CD14-positive monocyte (primary cell): ENCODE results near the gene COLQ. TPM values are rescaled to one million over a fixed set of nuclear protein-coding genes. Genes with fewer than 3 reads are reported as not detected.

Source experiments
- DNase-seq, 3 donors: peaks; one replicate each; pipeline ENCODE4 v3.0.0-alpha.2; 2011 to 2022
- H2AFZ ChIP-seq: 2 replicates; pipeline ENCODE4 v1.6.0; 2012; ENCODE audit warnings: mild to moderate bottlenecking, low read depth, low read length, inconsistent platforms; ENCODE audit not compliant: insufficient read depth, poor library complexity, severe bottlenecking
- H3K27ac ChIP-seq, 2 donors: 1 replicate in 1 of 2; 2 replicates in 1 of 2; pipeline ENCODE4 v1.5.1; 2012 to 2013; ENCODE audit warnings: low read length in 2 of 2, control low read depth in 1 of 2, inconsistent platforms in 1 of 2, low read depth in 1 of 2, mild to moderate bottlenecking in 1 of 2
- H3K27me3 ChIP-seq, 2 donors: one replicate each; pipeline versions ENCODE4 v1.6.0 to v1.6.1; 2011 to 2013; ENCODE audit warnings: low read length in 2 of 2; ENCODE audit not compliant: control insufficient read depth in 2 of 2, insufficient read depth in 2 of 2
- H3K36me3 ChIP-seq, 2 donors: replicated peaks in 1 of 2; 1 replicate in 1 of 2; 2 replicates in 1 of 2; pipeline versions ENCODE4 v1.5.1 to v1.6.1; 2012 to 2013; ENCODE audit warnings: low read length in 2 of 2, control low read depth in 1 of 2, inconsistent platforms in 1 of 2, mild to moderate bottlenecking in 1 of 2; ENCODE audit not compliant: insufficient read depth in 2 of 2, control insufficient read depth in 1 of 2
- H3K4me1 ChIP-seq, 2 donors: 1 replicate in 1 of 2; 2 replicates in 1 of 2; pipeline versions ENCODE4 v1.5.1 to v1.6.1; 2012 to 2013; ENCODE audit warnings: low read length in 2 of 2, control low read depth in 1 of 2, inconsistent platforms in 1 of 2, mild to moderate bottlenecking in 1 of 2, moderate library complexity in 1 of 2; ENCODE audit not compliant: insufficient read depth in 2 of 2, control insufficient read depth in 1 of 2
- H3K4me2 ChIP-seq: replicated peaks from 2 replicates; pipeline ENCODE3; 2012; ENCODE audit warnings: low read length, moderate library complexity, mild to moderate bottlenecking; ENCODE audit not compliant: poor library complexity, severe bottlenecking; ENCODE audit errors: extremely low read depth
- H3K4me3 ChIP-seq, 3 experiments: fragments of 200-600 bp in 1 of 3; sonication (generic) in 1 of 3; replicated peaks in 1 of 3; 1 replicate in 2 of 3; 2 replicates in 1 of 3; pipeline ENCODE4 v1.5.1; 2011 to 2013; ENCODE audit warnings: low read length in 3 of 3, mild to moderate bottlenecking in 3 of 3, control low read depth in 2 of 3, low read depth in 2 of 3, inconsistent platforms in 1 of 3, moderate library complexity in 1 of 3
- H3K79me2 ChIP-seq: 2 replicates; pipeline ENCODE4 v1.6.0; 2012; ENCODE audit warnings: mild to moderate bottlenecking, control low read depth, inconsistent platforms, low read length, moderate library complexity; ENCODE audit not compliant: insufficient read depth
- H3K9ac ChIP-seq: 2 replicates; pipeline ENCODE4 v1.6.0; 2017; ENCODE audit warnings: low read length, mild to moderate bottlenecking; ENCODE audit not compliant: insufficient read depth, poor library complexity, severe bottlenecking
- H3K9me3 ChIP-seq, 2 donors: replicated peaks in 1 of 2; 1 replicate in 1 of 2; 2 replicates in 1 of 2; pipeline versions ENCODE4 v1.5.1 to v1.6.1; 2012 to 2013; ENCODE audit warnings: low read length in 2 of 2, control low read depth in 1 of 2; ENCODE audit not compliant: control insufficient read depth in 1 of 2, insufficient read depth in 1 of 2
- H4K20me1 ChIP-seq: 2 replicates; pipeline ENCODE4 v1.6.0; 2012; ENCODE audit warnings: mild to moderate bottlenecking, low read length, control low read depth, moderate library complexity; ENCODE audit not compliant: insufficient read depth
- H3K27ac Mint-ChIP-seq, 7 donors: one replicate each; pipeline ENCODE4 v1.8.0; 2020; ENCODE audit warnings: mild to moderate bottlenecking in 7 of 7, mixed read lengths in 7 of 7, moderate library complexity in 6 of 7, inconsistent platforms in 2 of 7
- H3K27me3 Mint-ChIP-seq, 3 donors: one replicate each; pipeline ENCODE4 v1.8.0; 2021 to 2022; ENCODE audit warnings: low read depth in 3 of 3, mild to moderate bottlenecking in 3 of 3, mixed read lengths in 3 of 3, moderate library complexity in 3 of 3, inconsistent platforms in 1 of 3
- H3K36me3 Mint-ChIP-seq, 2 donors: one replicate each; pipeline ENCODE4 v1.8.0; 2020; ENCODE audit warnings: mixed read lengths in 2 of 2, inconsistent platforms in 1 of 2, mild to moderate bottlenecking in 1 of 2
- H3K4me1 Mint-ChIP-seq: one replicate; pipeline ENCODE4 v1.8.0; 2020; ENCODE audit warnings: mild to moderate bottlenecking, mixed read lengths
- H3K4me3 Mint-ChIP-seq, 2 donors: one replicate each; pipeline ENCODE4 v1.8.0; 2020; ENCODE audit warnings: mild to moderate bottlenecking in 2 of 2, mixed read lengths in 2 of 2, moderate library complexity in 1 of 2
- H3K9me3 Mint-ChIP-seq, 7 donors: one replicate each; pipeline ENCODE4 v1.8.0; 2020 to 2022; ENCODE audit warnings: mixed read lengths in 7 of 7, mild to moderate bottlenecking in 6 of 7, moderate library complexity in 6 of 7, inconsistent platforms in 2 of 7
- CTCF ChIP-seq: fragments of 200-600 bp; IDR thresholded peaks from one replicate; pipeline ENCODE4 v1.8.0; 2022; ENCODE audit warnings: antibody characterized with exemption, mild to moderate bottlenecking
- WGBS: methylation state at CpG from one replicate; pipeline ENCODE4 v1.1.5; 2013; ENCODE audit warnings: missing lambda C conversion rate; ENCODE audit not compliant: insufficient coverage; 5-methylcytosine and 5-hydroxymethylcytosine counted together
- intact Hi-C, 2 donors: fragments of 100-400 bp; cut with micrococcal nuclease; formaldehyde crosslinking; loops; one replicate each; pipeline versions ENCODE4 v1.15.0 to v1.15.1; 2023
- polyA plus RNA-seq, 3 donors: library from polyadenylated mRNA; depleted of rRNA in 1 of 3; unstranded in 2 of 3; stranded (reverse) in 1 of 3; fragments of 300-500 nt in 2 of 3; fragments of >200 nt in 1 of 3; fragmentation: Illumina TruSeq in 2 of 3; gene quantifications; 1 replicate in 2 of 3; 2 replicates in 1 of 3; pipeline ENCODE4 v1.2.3, GENCODE V29; 2012 to 2021

Gene COLQ
- polyA plus RNA-seq, 3 donors: 0.23 to 1.9 (median 0.73) TPM

- H3K9ac ChIP-seq: no peak overlapping the region
- 82% methylated on average over 3 of the region's 5 CpGs for WGBS
Measured at GRCh38 chr3:15475161-15475560, 46.3 kb downstream of the COLQ start.

GRCh38 chr3:15471861-15472260 lies 49.6 kb downstream of the COLQ start:
- H3K27ac Mint-ChIP-seq: no peak overlapping the region
- peaks cover 0 to 3% of the 10 kb centered on the region in 2 donors for H3K4me1 ChIP-seq
- DNase-seq: no peak
- H3K4me3 Mint-ChIP-seq: no peak overlapping the region
- TF ChIP-seq CTCF: no peak
- intact Hi-C loops: no loop called here
- H3K36me3 Mint-ChIP-seq: no peaks in the 10 kb centered on the region
- no peak overlapping the region for H3K9ac ChIP-seq
- no peak overlapping the region for H2AFZ ChIP-seq
- WGBS: 100% methylated on average over 1 of the region's 3 CpGs
- H3K27ac ChIP-seq: no peak overlapping the region
- H3K27me3 ChIP-seq: no peaks in the 10 kb centered on the region
- H3K27me3 Mint-ChIP-seq: peaks cover 0 to 2% (median 0%) of the 10 kb centered on the region in 3 donors
- H3K9me3 ChIP-seq: no peaks in the 10 kb centered on the region
- H3K4me1 Mint-ChIP-seq: peaks cover 5% of the 10 kb centered on the region
- no peak overlapping the region for H3K4me2 ChIP-seq
- H3K4me3 ChIP-seq: no peak overlapping the region
- H4K20me1 ChIP-seq: no peaks in the 10 kb centered on the region
- no peaks in the 10 kb centered on the region for H3K79me2 ChIP-seq
- peaks cover 0 to 3% (median 0%) of the 10 kb centered on the region in 7 donors for H3K9me3 Mint-ChIP-seq
- no peaks in the 10 kb centered on the region for H3K36me3 ChIP-seq

More at GRCh38 chr3:15475161-15475560, 46.3 kb downstream of the COLQ start:
- H3K4me2 ChIP-seq: no peak overlapping the region
- Mint-ChIP-seq H3K27me3 (peaks cover 0 to 2% (median 0%) of the 10 kb centered on the region in 3 donors), H3K36me3 (no peaks in the 10 kb centered on the region), H3K4me3 (no peak overlapping the region), H3K27ac (no peak overlapping the region), H3K4me1 (peaks cover 8% of the 10 kb centered on the region), H3K9me3 (peaks cover 0 to 3% (median 0%) of the 10 kb centered on the region in 7 donors)
- H3K27ac ChIP-seq: no peak overlapping the region
- intact Hi-C loops: no loop called here
- H2AFZ ChIP-seq: no peak overlapping the region
- H3K4me1 ChIP-seq: peaks cover 0 to 5% of the 10 kb centered on the region in 2 donors
- H3K27me3 ChIP-seq: no peaks in the 10 kb centered on the region
- no peak for DNase-seq
- no peaks in the 10 kb centered on the region for H3K79me2 ChIP-seq
- no peak for TF ChIP-seq CTCF
- H4K20me1 ChIP-seq: no peaks in the 10 kb centered on the region
- no peaks in the 10 kb centered on the region for H3K36me3 ChIP-seq
- H3K4me3 ChIP-seq: no peak overlapping the region
- no peaks in the 10 kb centered on the region for H3K9me3 ChIP-seq
